Activated CD8-positive, alpha-beta memory T cell treated with anti-CD3 and anti-CD28 coated beads for 48 hours (primary cell): Measurements from ENCODE around the gene TMEM150B.

Experiments used
- DNase-seq, 3 experiments: peaks; one replicate each; pipeline ENCODE4 v3.0.0-alpha.2; 2020; ENCODE audit warnings: low read depth in 2 of 3, low spot score in 2 of 3

Gene TMEM150B

GRCh38 chr19:55325172-55325571 is at the start of gene TMEM150B:
Gene TMEM150B, minus strand, starts transcription at chr19:55325341. Its CDS starts 4,305 bp downstream, at chr19:55321036.
- DNase-seq: no peak

GRCh38 chr19:55373993-55374757 is 49.0 kb upstream of the TMEM150B start:
- no peak for DNase-seq

- no peak for DNase-seq
Measured at GRCh38 chr19:55373306-55373992, 48.3 kb upstream of the TMEM150B start.

- DNase-seq: no peak
Measured at GRCh38 chr19:55372316-55373081, 47.4 kb upstream of the TMEM150B start.

- no peak for DNase-seq
Measured at GRCh38 chr19:55370305-55370988, 45.3 kb upstream of the TMEM150B start, which contains the start of gene IL11. Gene IL11, minus strand, starts transcription at chr19:55370463. Its CDS starts 153 bp downstream, at chr19:55370310.

GRCh38 chr19:55369653-55370304 is 44.6 kb upstream of the TMEM150B start:
- DNase-seq: no peak

GRCh38 chr19:55368701-55369563 is 43.8 kb upstream of the TMEM150B start:
- no peak for DNase-seq

- no peak for DNase-seq
Measured at GRCh38 chr19:55368106-55368505, 43.0 kb upstream of the TMEM150B start.

- no peak for DNase-seq
Measured at GRCh38 chr19:55366790-55367189, 41.6 kb upstream of the TMEM150B start.

GRCh38 chr19:55365964-55366363 is 40.8 kb upstream of the TMEM150B start:
- no peak for DNase-seq

GRCh38 chr19:55365245-55365644 is 40.1 kb upstream of the TMEM150B start:
- no peak for DNase-seq

GRCh38 chr19:55362990-55363716 is 38.0 kb upstream of the TMEM150B start, which contains the start of gene GARIN5B:
Gene GARIN5B, minus strand, starts transcription at chr19:55363260. Its CDS starts 194 bp downstream, at chr19:55363066.
- DNase-seq: no peak

GRCh38 chr19:55362174-55362989 is 37.2 kb upstream of the TMEM150B start:
- DNase-seq: no peak

GRCh38 chr19:55360902-55361301 is 35.8 kb upstream of the TMEM150B start:
- no peak for DNase-seq

- no peak for DNase-seq
Measured at GRCh38 chr19:55358943-55359908, 34.1 kb upstream of the TMEM150B start.

GRCh38 chr19:55358493-55358892 is 33.4 kb upstream of the TMEM150B start:
- no peak for DNase-seq
